ENCODE results near the gene HM13. TPM values are rescaled to one million over a fixed set of nuclear protein-coding genes. Genes with fewer than 3 reads are reported as not detected.

The HM13 gene
- total RNA-seq, 2 donors from 2014 or later = 120 to 206 TPM

DNA sequence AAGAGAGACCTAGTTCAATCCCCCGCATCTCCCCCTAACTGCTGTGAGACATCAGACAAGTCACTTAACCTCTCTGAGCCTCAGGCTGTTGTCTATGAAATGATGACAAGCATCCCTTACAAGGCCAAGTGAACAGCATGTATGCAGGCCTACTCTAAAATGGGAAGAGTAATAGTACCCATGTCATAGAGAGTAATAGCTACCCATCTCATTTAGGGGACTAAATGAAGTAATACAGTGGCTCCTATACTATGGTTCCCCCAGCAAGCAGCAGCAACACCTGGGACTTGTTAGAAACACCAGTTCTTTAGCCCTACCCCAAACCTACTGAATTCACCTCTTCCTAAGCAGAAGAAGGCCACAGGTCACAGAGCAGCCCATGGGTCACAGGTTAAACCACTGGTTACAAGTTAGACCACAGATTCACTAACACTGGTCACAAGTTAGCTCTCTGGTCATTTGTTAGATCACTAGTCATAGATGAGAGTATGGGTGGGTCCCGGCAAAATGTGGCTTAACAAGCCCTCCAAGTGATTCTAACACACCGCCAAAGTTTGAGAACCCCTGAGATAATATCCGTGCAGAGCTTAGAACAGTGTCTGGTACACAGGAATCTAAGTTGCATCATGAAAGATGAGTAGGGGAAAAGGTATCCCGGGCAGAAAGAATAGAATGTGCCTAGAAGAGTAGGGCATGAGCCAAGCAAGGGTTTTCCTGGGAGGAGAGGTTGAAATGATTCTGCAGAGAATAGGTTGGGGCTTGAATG is 40.7 kb upstream of the HM13 start:
- Histone ChIP-seq H3K27me3 (ENCODE audit: control insufficient read depth, insufficient read depth, low read length, poor library complexity, severe bottlenecking) (no peaks in the 10 kb centered on the region), H3K4me1 (ENCODE audit: control insufficient read depth, insufficient read depth, low read length) (no peaks in the 10 kb centered on the region), H3K9ac (ENCODE audit: extremely low read depth, low read length, poor library complexity, severe bottlenecking) (no peak overlapping the region), H3K9me3 (ENCODE audit: control insufficient read depth, low read length) (peaks cover 28% of the 10 kb centered on the region), H3K4me3 (ENCODE audit: low read length) (no peak overlapping the region), H3K27ac (ENCODE audit: low read depth, low read length) (no peak overlapping the region), H3K36me3 (ENCODE audit: control insufficient read depth, insufficient read depth, low read length) (no peaks in the 10 kb centered on the region)
- TF ChIP-seq, protein P1, sequence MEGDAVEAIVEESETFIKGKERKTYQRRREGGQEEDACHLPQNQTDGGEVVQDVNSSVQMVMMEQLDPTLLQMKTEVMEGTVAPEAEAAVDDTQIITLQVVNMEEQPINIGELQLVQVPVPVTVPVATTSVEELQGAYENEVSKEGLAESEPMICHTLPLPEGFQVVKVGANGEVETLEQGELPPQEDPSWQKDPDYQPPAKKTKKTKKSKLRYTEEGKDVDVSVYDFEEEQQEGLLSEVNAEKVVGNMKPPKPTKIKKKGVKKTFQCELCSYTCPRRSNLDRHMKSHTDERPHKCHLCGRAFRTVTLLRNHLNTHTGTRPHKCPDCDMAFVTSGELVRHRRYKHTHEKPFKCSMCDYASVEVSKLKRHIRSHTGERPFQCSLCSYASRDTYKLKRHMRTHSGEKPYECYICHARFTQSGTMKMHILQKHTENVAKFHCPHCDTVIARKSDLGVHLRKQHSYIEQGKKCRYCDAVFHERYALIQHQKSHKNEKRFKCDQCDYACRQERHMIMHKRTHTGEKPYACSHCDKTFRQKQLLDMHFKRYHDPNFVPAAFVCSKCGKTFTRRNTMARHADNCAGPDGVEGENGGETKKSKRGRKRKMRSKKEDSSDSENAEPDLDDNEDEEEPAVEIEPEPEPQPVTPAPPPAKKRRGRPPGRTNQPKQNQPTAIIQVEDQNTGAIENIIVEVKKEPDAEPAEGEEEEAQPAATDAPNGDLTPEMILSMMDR (conservative IDR thresholded peaks at IDR 0.05) = no peak
- Mint-ChIP-seq H3K27me3 (ENCODE audit: insufficient read depth) (peaks cover 54% of the 10 kb centered on the region), H3K4me3 (no peak overlapping the region), H3K27ac (no peak overlapping the region), H3K4me1 (no peaks in the 10 kb centered on the region), H3K9me3 (peaks cover 61% of the 10 kb centered on the region), H3K36me3 (ENCODE audit: low read depth) (peaks cover 2% of the 10 kb centered on the region)
- 75 to 79% methylated on average over 4 to 5 of the region's 5 CpGs for WGBS, 2 experiments (ENCODE audit: insufficient coverage in 1 of 2, insufficient read length in 1 of 2)
- no peak for DNase-seq

DNA sequence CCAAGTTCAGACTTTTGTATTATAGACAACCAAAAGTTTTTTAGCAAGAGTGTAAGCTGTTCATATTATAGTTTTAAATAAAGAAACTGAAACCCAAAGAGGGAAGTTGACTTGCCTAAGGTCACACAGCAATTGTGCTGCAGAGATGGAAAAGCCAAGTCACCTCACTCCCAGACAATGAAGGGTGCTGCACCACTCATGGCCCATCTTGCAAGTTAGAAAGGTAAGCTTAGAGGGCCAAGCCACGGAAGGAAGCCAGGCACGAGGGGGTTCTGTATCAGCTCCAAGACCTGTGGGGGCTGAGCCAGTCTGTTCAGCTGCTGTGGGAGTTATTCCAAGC is 40.2 kb upstream of the HM13 start:
- no peak overlapping the region for H3K27ac Mint-ChIP-seq
- peaks cover 30% of the 10 kb centered on the region for H3K9me3 ChIP-seq (ENCODE audit: control insufficient read depth, low read length)
- WGBS, 2 experiments (ENCODE audit: insufficient coverage in 1 of 2, insufficient read length in 1 of 2) = 64% methylated on average over 2 of the region's 2 CpGs; no CpG with 5 or more reads in 1 of the 2 experiments

DNA sequence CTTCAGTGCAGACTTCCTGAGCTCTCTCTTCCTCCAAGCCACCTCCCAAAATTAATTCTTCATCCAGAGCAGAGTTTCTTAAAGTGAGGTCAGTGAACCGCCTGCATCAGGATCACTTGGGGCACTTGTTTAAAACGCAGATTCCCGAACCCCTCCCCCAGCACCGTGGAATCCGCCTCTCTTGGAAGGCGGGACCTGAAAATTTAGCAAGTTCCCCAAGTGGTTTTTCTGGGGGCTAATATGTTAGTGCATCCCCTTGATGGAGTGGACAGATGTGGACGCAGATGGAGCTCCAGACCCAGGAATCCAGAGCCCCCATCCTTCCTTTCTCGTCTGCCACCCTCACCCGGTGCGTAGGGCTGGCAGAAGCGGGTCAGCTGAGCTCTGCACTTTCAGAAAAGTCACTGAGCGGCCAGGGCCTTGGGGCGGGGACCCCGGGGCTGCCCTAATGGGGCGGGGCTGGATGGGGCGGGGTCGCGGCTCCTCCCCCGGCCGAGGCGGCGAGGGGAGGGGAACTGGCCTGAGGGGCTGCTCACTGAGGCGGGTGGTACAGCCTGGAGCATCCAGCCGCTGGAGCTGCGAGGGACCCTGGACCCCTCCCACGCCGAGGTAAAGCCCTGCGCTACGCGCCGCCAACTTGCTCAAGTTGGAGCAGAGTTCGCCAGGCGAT is 39.3 kb upstream of the HM13 start, which contains the start of the genes DEFB124 and REM1:
Gene DEFB124 (minus strand): TSS at position 370 of the 670 bp plus-strand sequence. CDS start 2,114 bp downstream, outside the sequence.
Gene REM1 (plus strand): TSS at position 531 of the 670 bp plus-strand sequence. CDS start 1,158 bp downstream, outside the sequence.
- Mint-ChIP-seq H3K4me1 (no peaks in the 10 kb centered on the region), H3K27ac (no peak within 1 kb of the TSS), H3K4me3 (no peak within 1 kb of the TSS), H3K9me3 (peaks cover 70% of the 10 kb centered on the region), H3K36me3 (ENCODE audit: low read depth) (peaks cover 2% of the 10 kb centered on the region), H3K27me3 (ENCODE audit: insufficient read depth) (peaks cover 54% of the 10 kb centered on the region)
- DNase-seq = peak; percentile 78
- H3K27ac ChIP-seq (ENCODE audit: low read depth, low read length) = no peak within 1 kb of the TSS
- H3K36me3 ChIP-seq (ENCODE audit: control insufficient read depth, insufficient read depth, low read length) = no peaks in the 10 kb centered on the region
- H3K4me3 ChIP-seq (ENCODE audit: low read length) = no peak within 1 kb of the TSS
- no peaks in the 10 kb centered on the region for H3K4me1 ChIP-seq (ENCODE audit: control insufficient read depth, insufficient read depth, low read length)
- H3K27me3 ChIP-seq (ENCODE audit: control insufficient read depth, insufficient read depth, low read length, poor library complexity, severe bottlenecking) = no peaks in the 10 kb centered on the region
- TF ChIP-seq, protein P1 (conservative IDR thresholded peaks at IDR 0.05) = no peak
- H3K9ac ChIP-seq (ENCODE audit: extremely low read depth, low read length, poor library complexity, severe bottlenecking) = no peak within 1 kb of the TSS
- WGBS, 2 experiments (ENCODE audit: insufficient coverage in 1 of 2, insufficient read length in 1 of 2) = 80 to 81% methylated on average over 17 to 33 of the region's 33 CpGs
- H3K9me3 ChIP-seq (ENCODE audit: control insufficient read depth, low read length) = peaks cover 33% of the 10 kb centered on the region

More for the DNA sequence above, 40.2 kb upstream of the HM13 start:
- no peak overlapping the region for H3K27ac ChIP-seq (ENCODE audit: low read depth, low read length)
- TF ChIP-seq, protein P1 (conservative IDR thresholded peaks at IDR 0.05) = no peak
- Mint-ChIP-seq H3K36me3 (ENCODE audit: low read depth) (peaks cover 2% of the 10 kb centered on the region), H3K9me3 (peaks cover 63% of the 10 kb centered on the region), H3K4me1 (no peaks in the 10 kb centered on the region), H3K27me3 (ENCODE audit: insufficient read depth) (peaks cover 54% of the 10 kb centered on the region), H3K4me3 (no peak overlapping the region)
- no peaks in the 10 kb centered on the region for H3K27me3 ChIP-seq (ENCODE audit: control insufficient read depth, insufficient read depth, low read length, poor library complexity, severe bottlenecking)
- no peak for DNase-seq
- H3K36me3 ChIP-seq (ENCODE audit: control insufficient read depth, insufficient read depth, low read length) = no peaks in the 10 kb centered on the region
- no peak overlapping the region for H3K4me3 ChIP-seq (ENCODE audit: low read length)
- no peak overlapping the region for H3K9ac ChIP-seq (ENCODE audit: extremely low read depth, low read length, poor library complexity, severe bottlenecking)
- no peaks in the 10 kb centered on the region for H3K4me1 ChIP-seq (ENCODE audit: control insufficient read depth, insufficient read depth, low read length)

All from endodermal cell (in vitro differentiated cells).